HG02798 (cell line): Measurements from ENCODE around the gene CEP112.

Source experiments
- ATAC-seq: cut with Tn5 transposase; IDR thresholded peaks from one replicate; pipeline ENCODE4 v1.9.1; 2021; ENCODE audit warnings: mild to moderate bottlenecking; ENCODE audit not compliant: unreplicated experiment, poor library complexity

Gene CEP112

DNA sequence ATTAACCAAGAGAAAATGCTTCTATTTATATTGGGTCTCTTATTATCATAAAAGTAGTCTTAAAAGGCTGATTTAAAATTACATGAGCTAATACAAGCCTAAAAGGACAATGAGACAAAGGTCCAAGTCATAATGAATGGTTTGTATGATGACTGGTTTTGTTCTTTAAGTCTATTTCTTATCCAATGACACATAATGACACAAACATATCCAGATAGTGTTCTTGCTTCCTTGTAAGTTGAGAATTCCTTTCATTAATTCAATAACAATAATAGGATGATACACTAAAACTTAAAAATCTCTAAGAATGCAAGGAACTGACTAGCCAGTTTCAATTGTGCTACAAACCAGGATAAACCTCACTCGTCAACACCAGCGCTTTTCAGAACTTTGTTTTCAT is 244.1 kb downstream of the CEP112 start:
- no peak for ATAC-seq

DNA sequence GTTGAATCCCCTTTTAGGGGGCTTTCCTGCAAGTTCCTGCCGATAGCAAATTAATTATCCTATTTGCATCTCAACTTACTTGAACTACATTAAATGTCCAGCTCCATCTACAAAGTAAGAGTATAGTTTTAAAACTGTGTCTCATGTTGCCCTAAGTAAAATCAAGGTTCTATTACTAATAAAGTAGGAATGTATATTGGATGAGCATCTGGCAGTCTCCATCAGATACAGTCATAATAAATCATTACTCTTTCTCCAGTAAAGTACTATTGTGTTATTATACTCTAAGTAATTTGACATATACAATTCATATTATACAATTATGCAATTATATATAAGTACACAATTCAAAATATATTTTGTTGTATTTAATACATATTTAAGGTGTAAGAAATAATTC is 249.3 kb downstream of the CEP112 start:
- no peak for ATAC-seq

DNA sequence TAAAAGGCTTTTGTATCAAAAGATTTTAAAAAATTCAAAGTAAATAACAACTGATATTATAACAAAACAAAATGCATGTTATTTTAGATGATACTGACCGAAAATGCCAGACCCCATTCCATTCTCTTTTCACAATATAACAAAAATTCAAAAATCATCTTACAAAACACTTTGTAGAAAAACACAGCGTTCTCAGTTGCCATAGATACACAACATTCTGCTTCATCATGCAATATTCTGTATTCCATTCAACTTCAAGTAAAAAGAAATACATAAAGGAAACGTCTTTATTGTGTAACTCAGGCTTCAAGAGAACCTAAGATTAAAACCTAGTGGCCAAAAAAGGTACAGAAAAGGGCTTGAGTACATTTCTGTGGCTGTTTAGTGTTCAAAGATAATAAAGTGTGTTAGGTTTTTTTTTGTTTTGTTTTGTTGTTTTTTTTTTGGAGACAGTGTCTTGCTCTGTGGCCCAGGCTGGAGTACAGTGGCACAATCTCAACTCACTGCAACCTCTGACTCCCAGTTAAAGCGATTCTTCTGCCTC is 250.5 kb downstream of the CEP112 start:
- ATAC-seq, result no peak

DNA sequence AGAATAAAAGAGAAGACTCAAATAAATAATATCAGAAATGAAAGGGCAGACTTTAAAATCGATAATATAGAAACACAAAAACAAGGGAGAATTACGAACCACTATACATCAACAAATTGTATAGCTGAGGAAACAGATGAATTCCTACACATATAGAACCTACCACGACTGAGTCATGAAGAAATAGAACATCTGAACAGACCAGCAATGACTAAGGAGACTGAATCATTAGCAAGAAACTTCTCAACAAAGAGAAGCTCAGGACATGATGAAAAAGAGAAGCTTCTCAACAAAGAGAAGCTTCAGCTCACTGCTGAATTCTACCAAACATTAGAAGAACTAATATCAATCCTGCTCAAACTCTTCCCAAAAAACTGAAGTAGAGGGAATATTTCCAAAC is 255.9 kb downstream of the CEP112 start:
- ATAC-seq, result no peak

DNA sequence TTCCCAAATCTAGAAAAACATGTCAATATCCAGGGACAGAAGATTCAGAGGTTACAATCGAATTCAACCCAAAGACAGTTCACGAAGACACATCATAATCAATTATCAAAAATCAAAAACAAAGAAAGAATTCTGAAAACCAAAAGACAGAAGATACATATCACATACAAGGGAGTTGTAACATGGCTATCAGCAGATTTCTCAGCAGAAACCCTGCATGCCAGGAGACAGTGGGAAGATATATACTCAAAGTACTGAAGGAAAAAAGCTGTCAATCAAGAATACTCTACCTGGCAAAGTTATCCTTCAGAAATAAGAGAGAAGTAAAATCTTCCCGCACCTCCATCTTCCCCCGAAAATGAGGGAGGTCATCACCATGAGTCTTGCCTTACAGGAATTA is 258.6 kb downstream of the CEP112 start:
- no peak for ATAC-seq

DNA sequence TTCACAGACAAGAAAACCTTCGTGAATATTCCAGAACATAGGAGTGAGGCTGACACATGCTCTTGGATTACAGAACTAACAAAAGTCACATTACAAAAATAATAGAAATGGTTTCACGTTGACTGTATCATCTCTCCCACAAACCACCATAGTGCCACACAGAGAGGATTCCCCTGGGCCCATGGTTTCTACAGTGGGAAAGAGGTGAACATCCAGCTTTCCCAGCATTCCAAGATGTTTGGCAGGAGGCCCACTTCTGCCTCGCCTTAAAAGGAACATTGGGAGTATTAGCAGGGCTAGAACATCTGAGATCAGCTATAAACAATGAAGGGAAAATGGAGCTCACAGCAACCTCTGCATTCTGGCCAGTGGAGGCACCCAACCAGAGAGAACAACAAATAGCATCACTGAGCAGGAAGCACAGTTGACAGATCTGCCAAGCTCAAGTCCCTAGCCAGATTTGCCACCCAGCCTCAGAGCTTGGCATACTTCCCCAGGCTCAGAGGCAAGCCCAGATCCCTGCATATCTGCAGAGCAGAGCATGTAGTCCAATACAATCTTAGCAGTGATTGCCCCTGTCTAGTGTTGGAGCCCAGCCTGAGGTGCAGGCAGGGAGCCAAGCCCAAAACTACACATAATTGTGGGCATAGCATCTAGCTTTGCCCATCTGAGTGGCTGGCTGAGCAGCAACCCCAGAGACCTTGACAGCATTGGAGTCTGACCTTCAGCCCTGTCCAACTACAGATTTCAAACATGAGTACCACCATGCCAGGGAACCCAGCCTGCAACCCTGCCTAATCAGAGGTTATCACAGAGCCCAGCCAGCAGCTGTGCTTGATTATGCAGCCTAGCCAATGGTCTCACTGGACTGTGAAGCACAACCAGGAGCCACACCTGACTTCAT is 260.4 kb downstream of the CEP112 start:
- no peak for ATAC-seq

DNA sequence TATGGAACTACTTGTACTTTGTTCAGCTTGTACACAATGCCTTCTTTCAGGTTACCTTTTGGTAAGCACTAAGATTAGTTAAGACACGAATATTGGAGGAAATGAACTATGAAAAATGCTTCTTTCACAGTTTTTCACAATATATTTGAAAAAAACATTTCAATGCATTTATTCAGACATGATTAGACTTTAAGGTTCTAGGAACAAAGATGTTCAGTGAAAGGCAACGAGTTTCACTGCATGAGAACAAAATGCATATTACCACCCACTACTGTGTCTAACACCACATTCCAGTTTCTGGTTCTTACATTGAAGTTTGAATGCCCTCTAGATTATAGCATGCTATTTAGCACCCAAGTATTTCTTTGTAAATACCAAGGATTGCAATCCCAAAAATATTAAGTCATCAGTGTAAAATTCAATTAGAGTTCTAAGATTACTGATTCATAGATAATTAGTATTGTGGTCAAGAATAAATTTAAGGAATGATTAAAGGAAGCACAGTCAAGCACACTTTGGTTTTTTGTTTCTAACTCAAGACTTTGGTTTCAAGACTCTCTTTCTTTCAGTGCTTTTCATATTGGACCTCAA is 261.7 kb downstream of the CEP112 start:
- ATAC-seq, result no peak

DNA sequence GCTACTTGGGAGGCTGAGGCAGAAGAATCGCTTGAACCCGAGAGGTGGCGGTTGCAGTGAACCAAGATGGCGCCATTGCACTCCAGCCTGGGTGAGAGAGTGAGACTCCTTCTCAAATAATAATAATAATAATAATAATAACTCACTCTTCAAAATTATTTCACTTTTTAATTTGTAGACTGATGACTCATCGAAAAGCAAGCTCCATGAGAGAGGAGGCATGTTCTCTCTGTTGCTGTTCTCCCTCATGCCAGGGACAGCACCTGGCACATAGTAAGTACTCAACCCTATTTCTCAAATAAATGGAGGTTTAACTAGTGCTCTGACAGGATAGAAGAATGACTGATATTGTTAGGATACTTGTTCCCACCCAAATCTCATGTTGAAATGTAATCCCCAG is 265.3 kb downstream of the CEP112 start:
- ATAC-seq, result no peak

DNA sequence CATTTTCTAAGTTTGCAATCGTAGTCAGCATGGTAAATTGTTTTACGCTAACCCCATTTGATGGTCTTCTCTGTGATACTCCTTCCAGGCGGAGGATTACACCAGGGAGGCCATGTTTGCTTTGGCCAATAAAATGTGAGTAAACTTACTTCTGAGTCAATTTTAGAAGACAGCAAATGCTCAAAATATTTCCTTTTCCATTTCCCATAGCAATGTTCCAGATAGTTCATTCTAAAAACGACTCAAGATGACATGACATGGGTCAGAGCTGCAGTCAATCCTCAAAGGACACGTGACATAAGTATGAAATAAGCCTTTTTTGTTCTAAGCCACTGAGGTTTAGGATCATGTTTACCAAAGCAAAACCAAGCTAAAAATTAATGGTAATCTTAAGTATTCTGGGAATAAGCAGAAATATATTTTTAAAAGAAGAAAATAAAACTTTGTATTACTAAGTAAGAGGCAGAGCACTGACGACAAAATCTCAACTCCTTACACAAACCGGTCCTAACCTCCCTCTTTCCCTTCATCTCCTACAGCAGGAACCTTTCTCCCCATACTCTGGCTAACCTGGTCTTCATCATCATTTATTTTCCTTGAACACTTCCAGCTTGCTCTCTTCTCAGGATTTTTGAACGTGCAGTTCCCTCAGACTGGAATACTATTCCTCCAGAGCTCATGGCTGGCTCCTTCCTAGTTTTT is 266.2 kb downstream of the CEP112 start:
- no peak for ATAC-seq

DNA sequence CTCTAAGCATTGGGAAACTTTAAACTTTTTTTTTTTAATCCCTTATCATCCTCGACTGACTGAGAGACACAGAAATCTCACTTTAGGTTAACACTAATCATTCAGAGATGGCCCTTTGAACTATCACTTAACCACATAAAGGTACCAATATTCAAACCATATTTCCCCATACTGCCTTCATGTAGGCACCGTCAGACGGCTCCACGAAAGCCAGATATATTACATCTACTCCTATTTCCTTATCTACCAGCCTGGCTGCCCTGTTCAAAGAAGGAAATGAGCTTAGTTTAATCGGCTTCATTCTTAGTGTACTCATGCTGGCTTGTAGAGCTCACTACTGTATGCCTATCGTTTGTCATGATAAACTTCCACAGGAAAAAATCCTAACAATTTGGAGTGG is 270.9 kb downstream of the CEP112 start:
- no peak for ATAC-seq

DNA sequence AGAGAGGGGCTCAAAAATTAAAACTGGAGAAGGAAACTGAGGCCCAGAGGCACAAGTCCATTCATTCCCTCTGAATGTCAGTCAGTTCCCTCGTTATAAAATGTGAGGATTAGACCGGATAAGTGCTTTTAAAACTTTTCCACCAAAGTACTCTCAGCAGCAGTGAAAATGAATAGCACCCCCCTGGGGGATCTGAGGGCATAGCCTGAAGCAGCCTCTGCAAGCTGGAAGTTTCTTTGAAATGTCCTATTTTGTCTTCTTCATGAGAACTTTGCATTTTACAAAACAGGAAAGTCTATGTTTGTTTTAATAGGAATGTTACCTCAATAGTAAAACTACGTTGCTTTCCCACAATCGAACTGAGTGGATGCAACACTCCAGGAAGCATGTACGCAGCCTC is 273.0 kb downstream of the CEP112 start:
- no peak for ATAC-seq

DNA sequence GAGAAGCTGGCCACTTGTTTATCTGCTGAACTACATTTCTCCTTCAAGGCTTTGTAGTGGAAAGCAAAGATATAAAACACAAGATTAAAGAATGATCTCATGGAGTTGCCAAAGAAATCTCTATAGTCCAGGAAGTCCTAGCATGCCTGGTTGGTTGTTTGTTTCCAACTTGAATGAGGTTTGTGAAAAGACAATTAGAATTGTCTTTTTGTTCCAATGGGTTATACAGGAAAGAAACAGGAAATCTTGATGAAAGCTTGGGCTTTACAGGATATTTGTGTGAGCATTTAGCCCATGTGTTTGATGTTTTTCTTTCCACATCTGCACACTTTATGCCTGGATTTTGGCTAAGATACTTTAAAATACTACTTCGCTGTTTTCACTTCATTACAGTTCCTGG is 273.4 kb downstream of the CEP112 start:
- no peak for ATAC-seq

DNA sequence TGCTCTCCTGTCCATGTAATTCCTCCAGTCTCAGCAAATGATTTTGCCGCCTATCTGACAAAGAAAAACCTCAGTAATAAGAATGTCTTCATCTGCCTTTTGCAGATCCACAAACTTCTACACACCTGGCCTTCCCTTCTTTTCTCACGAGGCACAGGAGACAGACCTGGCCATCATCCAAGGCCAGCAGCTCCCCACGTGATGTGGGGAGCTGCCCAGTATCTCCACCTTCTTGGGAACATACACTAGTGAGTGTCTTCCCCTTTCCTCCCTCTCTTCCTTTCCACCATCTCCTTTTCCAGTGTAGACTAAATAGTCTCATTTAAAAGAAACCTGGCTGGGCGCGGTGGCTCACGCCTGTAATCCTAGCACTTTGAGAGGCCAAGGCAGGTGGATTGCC is 274.4 kb downstream of the CEP112 start:
- ATAC-seq, result no peak

DNA sequence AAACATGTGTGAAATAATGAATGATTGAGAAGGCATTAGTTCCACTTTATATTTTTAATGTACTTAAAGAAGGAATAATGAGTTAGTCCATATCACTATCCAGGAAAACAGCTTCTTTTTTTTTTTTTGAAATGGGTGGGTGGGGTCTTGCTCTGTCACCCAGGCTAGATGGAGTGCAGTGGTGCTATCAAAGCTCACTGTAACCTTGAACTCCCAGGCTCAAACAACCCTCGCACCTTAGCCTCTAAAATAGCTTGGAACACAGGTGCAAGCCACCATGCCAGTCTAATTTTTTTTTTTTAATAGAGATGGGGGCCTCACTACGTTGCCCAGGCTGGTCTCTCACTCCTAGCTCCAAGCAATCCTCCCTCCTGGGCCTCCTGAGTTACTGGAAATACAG is 275.5 kb downstream of the CEP112 start:
- ATAC-seq, result no peak

DNA sequence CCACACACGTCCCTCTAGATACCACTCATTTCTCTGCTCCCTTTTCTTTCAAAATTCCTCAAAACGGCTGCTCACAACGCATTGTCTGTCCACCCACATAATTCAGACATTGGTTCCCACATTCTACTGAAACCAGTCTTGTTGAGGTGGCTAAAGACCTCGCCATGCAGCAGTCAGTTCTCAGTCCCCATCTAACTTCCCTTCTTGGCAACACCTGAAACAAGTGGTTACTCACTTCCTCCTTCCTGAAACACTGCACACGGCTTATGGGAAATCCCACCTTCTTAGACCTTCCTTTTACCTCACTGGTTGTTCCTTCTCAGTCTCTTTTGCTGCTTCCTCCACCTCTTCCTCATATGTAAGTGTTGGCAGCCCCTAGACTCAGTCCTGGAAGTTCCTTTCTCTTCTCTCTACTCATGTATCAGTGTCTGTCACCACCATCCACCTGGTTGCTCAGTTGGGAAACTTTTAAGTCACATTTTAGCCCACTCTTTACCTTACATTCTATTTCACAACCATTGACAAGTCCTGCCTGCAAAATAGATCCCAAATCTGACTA is 277.1 kb downstream of the CEP112 start:
- ATAC-seq, result peak; percentile 97

DNA sequence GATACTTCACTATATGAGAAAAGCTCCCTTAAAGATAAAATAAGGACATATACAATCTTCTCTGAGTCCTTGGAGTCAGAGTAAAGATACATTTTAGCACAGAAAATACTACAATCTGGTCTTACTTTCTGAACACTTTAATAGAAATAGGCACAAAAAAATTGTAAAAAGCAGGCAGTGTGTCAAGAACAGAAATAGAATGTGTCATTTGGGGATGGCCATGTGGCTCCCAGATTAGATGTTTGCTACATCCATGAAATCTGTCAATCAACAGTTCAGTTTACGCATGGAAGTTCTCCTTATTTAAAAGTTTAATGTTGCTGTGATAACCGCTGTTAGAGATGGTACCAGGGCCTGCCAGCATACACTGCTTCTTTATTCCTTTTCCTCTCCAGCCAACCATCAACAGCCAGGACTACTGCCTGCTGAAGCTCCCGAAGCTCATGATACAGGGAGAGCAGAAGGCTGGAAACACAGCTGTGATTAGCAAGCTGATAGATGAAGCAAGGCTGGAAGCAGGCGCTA is 278.5 kb downstream of the CEP112 start:
- no peak for ATAC-seq

DNA sequence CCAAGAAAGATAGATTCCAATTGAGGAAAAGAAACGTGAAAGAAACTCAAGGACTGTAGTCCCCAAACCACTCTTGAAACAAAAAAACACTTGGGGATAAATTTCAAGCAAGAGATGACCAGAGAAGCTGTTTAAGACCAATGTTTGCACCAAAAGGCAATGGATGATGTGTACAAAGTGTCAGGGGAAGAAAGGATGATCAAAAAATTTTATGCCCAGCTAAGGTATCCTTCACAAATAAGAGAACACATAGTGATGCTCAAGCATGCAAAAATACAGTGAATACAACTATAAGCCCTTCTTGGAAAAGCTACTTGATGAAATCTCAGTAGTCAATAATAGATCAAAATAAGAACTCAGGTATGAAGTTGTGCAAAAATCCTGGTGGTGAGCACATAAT is 281.1 kb downstream of the CEP112 start:
- ATAC-seq, result no peak

DNA sequence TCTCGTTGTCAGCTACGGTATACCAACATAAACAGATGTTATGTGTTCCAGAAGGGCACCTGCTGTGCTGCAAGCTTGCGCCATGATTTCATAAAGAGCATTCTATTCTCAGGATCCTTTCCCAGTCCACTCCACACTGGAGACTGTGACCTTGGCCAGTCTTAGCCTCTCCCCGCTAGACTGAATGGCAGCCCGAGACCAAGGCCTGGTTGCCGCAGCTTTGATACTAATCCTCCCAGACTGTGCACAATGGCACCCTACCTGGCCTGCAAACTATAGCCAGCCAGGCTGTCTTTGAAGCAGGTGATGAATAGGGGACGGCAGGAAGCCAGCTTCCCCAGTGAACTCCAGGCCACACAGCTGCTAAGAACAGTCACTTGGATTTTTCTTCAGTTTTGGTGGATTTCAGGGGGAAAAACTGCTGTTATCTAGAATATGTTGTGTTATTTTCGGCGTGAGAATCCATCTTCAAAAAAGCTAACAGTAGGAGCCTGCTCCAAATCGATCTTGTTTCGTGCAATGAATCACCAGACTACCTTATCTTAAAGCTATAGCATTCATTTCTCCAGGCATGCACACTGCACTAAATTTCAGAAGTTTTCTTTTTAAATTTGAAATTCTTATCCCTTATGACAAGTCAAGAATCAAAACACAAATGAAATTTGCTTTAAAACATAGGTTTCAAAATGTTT is 289.0 kb downstream of the CEP112 start:
- ATAC-seq, result no peak

DNA sequence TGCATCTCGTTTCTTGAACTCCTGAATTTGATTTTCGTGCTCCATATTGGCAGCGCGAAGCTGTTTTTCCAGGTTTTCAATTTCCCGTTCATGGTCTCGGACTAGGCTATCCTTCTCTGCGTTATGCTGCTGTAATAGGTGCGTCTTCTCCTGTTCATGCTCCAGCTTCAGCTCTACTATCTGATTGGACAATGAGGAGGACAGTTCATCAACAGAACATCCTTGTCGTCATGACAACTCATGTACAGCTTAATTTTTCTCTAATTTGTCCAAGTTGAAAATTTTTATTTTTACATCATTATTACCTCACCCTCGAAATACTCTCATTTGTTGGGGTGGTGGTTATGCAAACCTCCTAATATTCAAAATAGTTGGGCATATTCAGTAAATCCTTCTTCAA is 289.8 kb downstream of the CEP112 start:
- no peak for ATAC-seq

DNA sequence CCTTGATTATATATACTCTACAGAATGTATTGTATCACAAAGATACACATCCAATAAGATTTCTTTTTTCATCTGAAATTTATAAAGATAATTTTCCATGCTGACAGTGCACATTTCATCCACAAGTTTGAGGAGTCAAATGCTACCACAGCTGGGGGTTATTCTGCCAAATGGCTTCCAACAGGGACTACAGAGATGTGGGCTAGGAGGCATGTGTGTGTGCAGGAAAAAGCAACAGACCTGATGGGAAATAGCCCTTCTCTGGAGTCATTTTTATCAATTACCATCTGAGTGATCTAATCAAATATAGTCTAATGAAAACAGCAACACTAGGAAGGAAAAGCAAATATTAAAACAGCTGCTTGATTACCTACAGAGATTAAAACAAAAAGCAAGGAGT is 290.5 kb downstream of the CEP112 start:
- no peak for ATAC-seq
